Right lobe of liver (tissue), 6 donors: Measurements from ENCODE around the gene EPHA7. TPM values are rescaled to one million over a fixed set of nuclear protein-coding genes. Genes with fewer than 3 reads are reported as not detected.

Experiments used
- ATAC-seq, 4 donors: fragments of 200-7000 bp; cut with Tn5 transposase; one replicate each; pipeline ENCODE4 v1.9.1; 2020; ENCODE audit warnings: mild to moderate bottlenecking in 4 of 4, moderate library complexity in 4 of 4
- DNase-seq, 3 donors: peaks; one replicate each; pipeline ENCODE4 v3.0.0-alpha.2; 2020
- H3K27ac ChIP-seq, 3 donors: fragments of 200-600 bp; one replicate each; pipeline ENCODE4 v1.8.0; 2022
- H3K27me3 ChIP-seq, 2 donors: fragments of 200-600 bp; one replicate each; pipeline ENCODE4 v1.8.0; 2022
- H3K36me3 ChIP-seq, 4 donors: fragments of 200-600 bp; sonication (generic) in 1 of 4; one replicate each; pipeline versions ENCODE4 v1.5.1 to v1.8.0; 2017 to 2022; ENCODE audit warnings: control low read depth in 1 of 4
- H3K4me1 ChIP-seq, 4 donors: fragments of 200-600 bp; sonication (generic) in 1 of 4; one replicate each; pipeline versions ENCODE4 v1.5.1 to v1.8.0; 2017 to 2022; ENCODE audit warnings: control low read depth in 1 of 4
- H3K4me3 ChIP-seq, 3 donors: fragments of 200-600 bp; one replicate each; pipeline ENCODE4 v1.8.0; 2022
- H3K9me3 ChIP-seq, 4 donors: fragments of 200-600 bp; sonication (generic) in 1 of 4; one replicate each; pipeline versions ENCODE4 v1.5.1 to v1.8.0; 2017 to 2022; ENCODE audit warnings: control low read depth in 1 of 4
- POLR2A ChIP-seq: fragments of 450-650 bp; IDR thresholded peaks from one replicate; pipeline ENCODE4 v1.6.1; 2017; ENCODE audit warnings: antibody characterized with exemption, mild to moderate bottlenecking
- WGBS: methylation state at CpG from one replicate; pipeline ENCODE4 v1.1.6; 2018; ENCODE audit warnings: low coverage, low lambda C conversion rate; ENCODE audit not compliant: insufficient coverage; ENCODE audit errors: missing lambda C conversion rate; 5-methylcytosine and 5-hydroxymethylcytosine counted together
- intact Hi-C, 2 donors: fragments of 100-400 bp; cut with DNase I; formaldehyde crosslinking; loops; one replicate each; pipeline versions ENCODE4 v1.11.2 to v1.14.1; 2022
- total RNA-seq, 6 experiments: library from RNA; depleted of rRNA in 2 of 6; stranded (reverse); fragments of >200 nt in 2 of 6; fragmentation: NEBNext Ultra II Directional in 3 of 6; extraction: Animal tissue kit (Norgen Biotek cat#: 25700) in 3 of 6; gene quantifications; one replicate each; pipeline versions ENCODE4 v1.1.0 to v1.2.4, GENCODE V29; 2016 to 2023
- TF ChIP-seq, protein P1 (sequence below), 4 donors: fragments of 200-600 bp in 3 of 4; fragments of 450-650 bp in 1 of 4; IDR thresholded peaks; one replicate each; pipeline versions ENCODE4 v1.5.1 to v1.8.0; 2016 to 2022; ENCODE audit warnings: antibody characterized with exemption in 4 of 4, mild to moderate bottlenecking in 2 of 4
- donor health status: DM: no; HTN: yes; CAD: no.
- donor health status: DM: no; HTN: no; CAD: no.
- donor health status: DM: no; HTN: no; CAD: no.
- donor health status: DM: no; HTN: yes; CAD: no.
- donor health status: DM: no; HTN: yes; CAD: no.

The EPHA7 gene
- total RNA-seq, 6 experiments from 2014 or later, result 0.04 TPM; not detected in 5

DNA sequence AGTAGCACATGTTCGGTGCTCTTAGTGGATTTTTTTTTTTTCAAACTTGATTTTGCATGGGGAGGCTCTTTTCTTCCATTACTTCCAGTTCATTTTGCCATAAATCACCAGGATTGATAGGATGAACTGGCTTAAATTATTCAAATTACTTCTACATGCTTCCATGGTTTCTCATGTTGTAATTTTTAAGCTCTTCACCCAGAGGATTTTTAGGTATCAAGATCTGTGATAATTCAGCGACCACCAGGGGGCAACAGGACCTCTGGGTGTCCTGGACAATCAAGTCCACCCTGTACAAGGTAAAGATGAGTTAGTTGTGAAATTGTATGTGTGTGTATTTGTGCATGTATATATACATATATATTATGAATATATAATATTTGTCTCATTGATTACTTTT lies 4.2 kb upstream of the EPHA7 start:
- peaks cover 0 to 13% of the 10 kb centered on the region in 2 donors for H3K27me3 ChIP-seq
- no peak overlapping the region for H3K27ac ChIP-seq
- no peaks in the 10 kb centered on the region for H3K9me3 ChIP-seq
- no peaks in the 10 kb centered on the region for H3K36me3 ChIP-seq
- ATAC-seq (peak in 1 of 4 donors; percentile 12), DNase-seq (no peak)
- TF ChIP-seq, protein P1, sequence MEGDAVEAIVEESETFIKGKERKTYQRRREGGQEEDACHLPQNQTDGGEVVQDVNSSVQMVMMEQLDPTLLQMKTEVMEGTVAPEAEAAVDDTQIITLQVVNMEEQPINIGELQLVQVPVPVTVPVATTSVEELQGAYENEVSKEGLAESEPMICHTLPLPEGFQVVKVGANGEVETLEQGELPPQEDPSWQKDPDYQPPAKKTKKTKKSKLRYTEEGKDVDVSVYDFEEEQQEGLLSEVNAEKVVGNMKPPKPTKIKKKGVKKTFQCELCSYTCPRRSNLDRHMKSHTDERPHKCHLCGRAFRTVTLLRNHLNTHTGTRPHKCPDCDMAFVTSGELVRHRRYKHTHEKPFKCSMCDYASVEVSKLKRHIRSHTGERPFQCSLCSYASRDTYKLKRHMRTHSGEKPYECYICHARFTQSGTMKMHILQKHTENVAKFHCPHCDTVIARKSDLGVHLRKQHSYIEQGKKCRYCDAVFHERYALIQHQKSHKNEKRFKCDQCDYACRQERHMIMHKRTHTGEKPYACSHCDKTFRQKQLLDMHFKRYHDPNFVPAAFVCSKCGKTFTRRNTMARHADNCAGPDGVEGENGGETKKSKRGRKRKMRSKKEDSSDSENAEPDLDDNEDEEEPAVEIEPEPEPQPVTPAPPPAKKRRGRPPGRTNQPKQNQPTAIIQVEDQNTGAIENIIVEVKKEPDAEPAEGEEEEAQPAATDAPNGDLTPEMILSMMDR (IDR thresholded peaks at IDR 0.05), result peak in 3 of 4 donors; percentile 26 to 31 (median 27)
- no peak for TF ChIP-seq POLR2A
- WGBS, result 40% methylated on average over 2 of the region's 2 CpGs
- no peak overlapping the region for H3K4me3 ChIP-seq
- H3K4me1 ChIP-seq, result peaks cover 0 to 6% (median 0%) of the 10 kb centered on the region in 4 donors
- intact Hi-C loops, result no loop called here

DNA sequence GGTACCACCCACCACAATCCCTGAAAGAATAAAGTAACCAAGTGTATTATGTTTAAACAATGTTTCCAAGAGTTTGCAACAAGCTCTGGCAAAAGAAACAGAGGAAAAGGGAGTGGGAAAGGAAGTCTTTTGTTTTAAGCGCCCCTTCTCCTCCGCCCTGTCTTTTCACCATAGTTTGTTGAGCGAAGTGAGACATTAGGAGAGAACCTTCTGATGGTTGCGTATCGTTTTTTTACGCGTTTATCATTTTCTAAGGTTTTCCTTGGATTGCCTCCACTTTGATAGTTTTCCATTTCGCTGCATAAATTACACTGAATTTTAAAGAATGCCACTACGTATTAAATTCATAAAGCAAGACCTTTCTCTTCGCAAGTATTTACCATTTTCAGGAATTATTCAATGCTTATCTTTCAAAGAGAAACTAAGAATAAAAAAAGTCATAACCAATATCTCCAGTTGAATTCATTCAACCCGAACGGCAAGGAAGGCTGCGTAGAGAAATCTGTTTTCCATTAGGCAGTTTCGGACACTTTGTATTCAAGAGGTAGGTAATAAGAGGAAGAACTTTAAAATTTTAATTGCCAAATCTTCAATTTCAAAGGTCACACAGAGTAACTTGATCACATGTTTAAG lies 920 bp upstream of the EPHA7 start:
- H3K27ac ChIP-seq, result no peak overlapping the region
- 7% methylated on average over 14 of the region's 14 CpGs for WGBS
- peaks cover 0 to 24% of the 10 kb centered on the region in 2 donors for H3K27me3 ChIP-seq

DNA sequence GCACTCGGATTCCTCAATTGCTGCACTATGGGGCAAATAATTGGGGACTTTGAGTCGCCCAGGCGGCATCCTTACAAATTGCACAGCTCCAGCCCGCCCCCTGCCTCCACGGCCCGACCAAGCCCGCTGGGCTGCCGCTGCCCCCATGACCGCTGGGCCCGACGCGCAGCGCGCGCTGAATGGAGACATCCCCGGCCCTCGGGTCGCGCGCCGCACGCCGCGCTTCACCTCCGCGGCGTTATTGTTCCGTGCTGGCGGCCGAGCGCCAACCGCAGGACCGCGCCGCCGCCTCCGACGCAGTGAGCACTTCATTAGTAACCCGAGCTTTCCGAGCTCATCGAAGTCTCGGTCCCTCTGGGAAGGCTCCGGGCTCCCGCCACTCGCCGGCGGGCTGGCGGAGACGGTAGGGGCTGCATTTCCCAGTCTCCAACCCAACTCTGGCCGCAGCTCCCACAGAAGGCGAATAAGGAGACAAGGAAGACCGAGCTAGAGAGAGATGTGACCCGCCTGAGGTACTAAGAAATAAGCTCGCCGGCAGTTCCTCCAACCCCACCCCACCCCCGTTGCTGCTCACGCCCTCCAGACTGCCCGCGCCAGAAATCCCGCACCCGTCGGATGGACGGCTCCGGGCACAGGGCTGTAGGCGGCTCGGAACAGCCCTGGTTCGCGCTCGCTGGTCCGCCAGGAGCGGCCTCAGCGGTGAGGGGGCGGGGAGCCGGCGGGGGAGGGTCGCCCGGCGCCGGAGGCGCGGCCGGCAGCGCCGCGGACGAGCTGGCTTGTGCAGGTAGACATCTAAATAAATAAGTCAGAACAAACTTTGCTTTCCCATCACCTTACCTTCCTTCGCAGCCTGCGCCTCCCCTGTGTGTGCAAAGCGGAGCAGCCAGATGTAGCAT lies 703 bp downstream of the EPHA7 start:
- intact Hi-C loops, result no loop called here
- Histone ChIP-seq H3K4me1 (peaks cover 0 to 15% (median 0%) of the 10 kb centered on the region in 4 donors), H3K4me3 (peak overlapping the region; percentile 15 to 42 (median 27)), H3K27me3 (peaks cover 0 to 24% of the 10 kb centered on the region in 2 donors), H3K27ac (no peak overlapping the region), H3K36me3 (no peaks in the 10 kb centered on the region), H3K9me3 (no peaks in the 10 kb centered on the region)
- peak; percentile 5 to 24 (median 14) for ATAC-seq
- TF ChIP-seq, protein P1 (IDR thresholded peaks at IDR 0.05), result no peak
- no peak for TF ChIP-seq POLR2A
- 5% methylated on average over 47 of the region's 89 CpGs for WGBS
- peak in 2 of 3 donors; percentile 27 to 51 for DNase-seq

More for the DNA sequence above, 920 bp upstream of the EPHA7 start:
- DNase-seq (no peak), ATAC-seq (no peak)
- no peaks in the 10 kb centered on the region for H3K36me3 ChIP-seq
- peaks cover 0 to 15% (median 0%) of the 10 kb centered on the region in 4 donors for H3K4me1 ChIP-seq
- H3K9me3 ChIP-seq, result no peaks in the 10 kb centered on the region
- H3K4me3 ChIP-seq, result no peak overlapping the region
- TF ChIP-seq, protein P1 (IDR thresholded peaks at IDR 0.05), result no peak
- no peak for TF ChIP-seq POLR2A
- intact Hi-C loops, result no loop called here

DNA sequence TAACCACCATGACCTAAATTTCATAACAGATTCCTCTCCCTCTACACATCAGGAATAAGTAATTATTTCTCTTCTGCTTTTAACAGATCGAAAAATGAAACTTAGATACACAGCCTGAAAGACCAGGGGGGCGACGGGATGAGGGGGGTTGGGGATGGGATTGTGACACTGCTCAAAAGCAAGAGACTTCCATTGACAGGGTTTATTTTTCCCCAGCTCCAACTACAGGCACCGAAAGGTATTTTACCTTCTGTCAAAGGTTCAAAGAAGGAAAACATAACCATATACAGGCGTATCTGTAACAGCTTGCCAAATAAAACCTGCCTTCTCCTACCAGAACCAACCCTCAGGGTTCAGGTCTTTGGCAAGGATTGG lies 1.3 kb downstream of the EPHA7 start:
- H3K27me3 ChIP-seq, result peaks cover 0 to 24% of the 10 kb centered on the region in 2 donors
- no peaks in the 10 kb centered on the region for H3K9me3 ChIP-seq
- DNase-seq (no peak), ATAC-seq (no peak)
- H3K27ac ChIP-seq, result no peak overlapping the region
- no peaks in the 10 kb centered on the region for H3K36me3 ChIP-seq
- peak overlapping the region in 1 of 3 donors; percentile 42 for H3K4me3 ChIP-seq
- TF ChIP-seq POLR2A, result no peak
- TF ChIP-seq, protein P1 (IDR thresholded peaks at IDR 0.05), result no peak
- 7% methylated on average over 5 of the region's 5 CpGs for whole genome bisulfite sequencing
- intact Hi-C loops, result no loop called here
- peaks cover 0 to 15% (median 0%) of the 10 kb centered on the region in 4 donors for H3K4me1 ChIP-seq
